ENCODE measurements around the gene LGR6.

GRCh38 chr1:202254454-202255252 lies 61.1 kb downstream of the LGR6 start:
- TF ChIP-seq CTCF (IDR thresholded peaks at IDR 0.05) (no peak), POLR2A (IDR thresholded peaks at IDR 0.05; ENCODE audit: low read depth) (no peak), POLR2AphosphoS5 (IDR thresholded peaks at IDR 0.05) (no peak), EP300 (IDR thresholded peaks at IDR 0.05) (no peak)

Data from esophagus muscularis mucosa (tissue), 4 donors.